ENCODE measurements around the gene RARG. TPM values are rescaled to one million over a fixed set of nuclear protein-coding genes. Genes with fewer than 3 reads are reported as not detected.

RARG gene
- total and polyA plus RNA-seq, 2 of the 8 experiments (the other 6 are each of a cell fraction or from before 2014, with no cell fraction given) = 68.6 to 68.9 TPM

GRCh38 chr12:53173085-53173715 lies 58.8 kb downstream of the RARG start:
- Histone ChIP-seq H3K79me1 (ENCODE audit: low read depth, low read length) (no peaks in the 10 kb centered on the region), H3K9me3 (ENCODE audit: insufficient read depth in 2 of 2, low read depth in 1 of 2, low read length in 1 of 2) (no peaks in the 10 kb centered on the region), H3K23ac (ENCODE audit: insufficient read length) (no peak overlapping the region), H3K14ac (ENCODE audit: insufficient read length) (no peak overlapping the region), H2AK5ac (ENCODE audit: low read depth, low read length) (no peak overlapping the region), H3K36me3 (ENCODE audit: control insufficient read depth in 2 of 4, insufficient read depth in 4 of 4, low read length in 3 of 4) (no peaks in the 10 kb centered on the region), H4K8ac (ENCODE audit: extremely low read depth, insufficient read depth, low read length) (no peak overlapping the region), H2AFZ (ENCODE audit: low read length) (no peak overlapping the region), H2BK120ac (replicated peaks; ENCODE audit: low read depth, low read length) (no peak overlapping the region), H3K27ac (ENCODE audit: low read depth, low read length) (no peak overlapping the region), H4K91ac (replicated peaks; ENCODE audit: insufficient read length, low read length) (no peak overlapping the region), H3K23me2 (ENCODE audit: low read depth, low read length) (no peaks in the 10 kb centered on the region), H2BK12ac (ENCODE audit: low read depth, low read length) (no peak overlapping the region), H3K9ac (replicated peaks in 1 of 4; ENCODE audit: extremely low read depth in 1 of 4, low read depth in 3 of 4, low read length in 3 of 4) (no peak overlapping the region), H3K18ac (ENCODE audit: extremely low read depth, low read length) (no peak overlapping the region), H2BK15ac (ENCODE audit: low read length) (no peak overlapping the region), H2BK20ac (ENCODE audit: low read length) (no peak overlapping the region), H3K4ac (replicated peaks; ENCODE audit: insufficient read length, low read depth, low read length) (no peak overlapping the region), H4K20me1 (replicated peaks in 1 of 2; ENCODE audit: control insufficient read depth in 1 of 2, insufficient read depth in 2 of 2, low read length in 2 of 2) (peaks cover 4 to 10% of the 10 kb centered on the region in 2 experiments), H3K4me1 (replicated peaks in 1 of 4; ENCODE audit: control insufficient read depth in 3 of 4, insufficient read depth in 4 of 4, low read length in 3 of 4) (peaks cover 1 to 5% (median 4%) of the 10 kb centered on the region in 4 experiments; a peak in 4 of 7 replicates), H3K4me2 (ENCODE audit: insufficient read depth in 1 of 2, low read depth in 2 of 2, low read length in 2 of 2) (no peak overlapping the region), H4K5ac (ENCODE audit: insufficient read length, low read depth, low read length) (no peak overlapping the region), H3K27me3 (replicated peaks in 1 of 4; ENCODE audit: control insufficient read depth in 3 of 4, extremely low read depth in 1 of 4, insufficient read depth in 3 of 4, low read length in 3 of 4) (peaks cover 14 to 64% (median 48%) of the 10 kb centered on the region in 4 experiments), H2BK5ac (ENCODE audit: low read depth, low read length) (no peak overlapping the region), H3K79me2 (ENCODE audit: control insufficient read depth in 1 of 2, insufficient read depth in 2 of 2, low read length in 2 of 2) (no peaks in the 10 kb centered on the region), H3K4me3 (ENCODE audit: extremely low read depth in 1 of 4, insufficient read depth in 2 of 4, low read depth in 3 of 4, low read length in 4 of 4) (no peak overlapping the region), H3K56ac (replicated peaks; ENCODE audit: insufficient read length, low read depth, low read length) (no peak overlapping the region)
- TF ChIP-seq EZH2 (IDR thresholded peaks at IDR 0.05; ENCODE audit: low read depth, low read length, severe bottlenecking) (no peak), SAP30 (IDR thresholded peaks at IDR 0.05; ENCODE audit: insufficient read depth, insufficient replicate concordance, low read length) (no peak), CHD2 (IDR thresholded peaks at IDR 0.05; ENCODE audit: low read length) (no peak)
- TF ChIP-seq, protein P1, sequence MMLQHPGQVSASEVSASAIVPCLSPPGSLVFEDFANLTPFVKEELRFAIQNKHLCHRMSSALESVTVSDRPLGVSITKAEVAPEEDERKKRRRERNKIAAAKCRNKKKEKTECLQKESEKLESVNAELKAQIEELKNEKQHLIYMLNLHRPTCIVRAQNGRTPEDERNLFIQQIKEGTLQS (IDR thresholded peaks at IDR 0.05; ENCODE audit: insufficient read depth, low read depth, low read length) = no peak
- FAIRE-seq (no peak), DNase-seq (ENCODE audit: low read depth in 1 of 2, low spot score in 2 of 2) (no peak)
- ChIA-PET CTCF (ENCODE audit: partially characterized antibody) (interaction anchor here (0.6 to 6.2 kb wide), 13 partner anchors 12 to 771 kb away, joined by 3 to 80 read pairs (median 3); no protein-coding TSS in a partner anchor), POLR2A (ENCODE audit: partially characterized antibody) (interaction anchor here (0.6 to 1.9 kb wide), 3 partner anchors 37 to 94 kb away, joined by 3 to 5 read pairs (median 3); partner anchors contain the start of gene ESPL1)
- WGBS, 2 experiments (ENCODE audit: extremely low coverage in 1 of 2, insufficient coverage in 1 of 2, insufficient read length in 1 of 2, insufficient replicate concordance in 2 of 2, low coverage in 1 of 2, low lambda C conversion rate in 2 of 2, missing lambda C conversion rate in 1 of 2) = 92% methylated on average over 10 of the region's 10 CpGs; no CpG with 5 or more reads in 1 of the 2 experiments
